ENCODE data around the gene TMEM108.

The TMEM108 gene

GRCh38 chr3:133168025-133168401 lies 129.8 kb downstream of the TMEM108 start:
- no peaks in the 10 kb centered on the region for H3K4me1 ChIP-seq
- H3K36me3 ChIP-seq, result no peaks in the 10 kb centered on the region
- no peaks in the 10 kb centered on the region for H3K9me3 ChIP-seq
- DNase-seq, result no peak
- H3K27me3 ChIP-seq, result no peaks in the 10 kb centered on the region
- H3K4me3 ChIP-seq, result no peak overlapping the region
- intact Hi-C loops (cut with DNase I; ENCODE audit: low total_unique reads), result no loop called here
- TF ChIP-seq CTCF (IDR thresholded peaks at IDR 0.05), result no peak
- H3K27ac ChIP-seq, result no peak overlapping the region

GRCh38 chr3:133169331-133170068 lies 131.3 kb downstream of the TMEM108 start:
- Histone ChIP-seq H3K4me1 (no peaks in the 10 kb centered on the region), H3K27ac (no peak overlapping the region), H3K27me3 (no peaks in the 10 kb centered on the region), H3K9me3 (peaks cover 0 to 9% (median 0%) of the 10 kb centered on the region in 3 donors), H3K36me3 (no peaks in the 10 kb centered on the region), H3K4me3 (no peak overlapping the region)
- intact Hi-C loops (cut with DNase I; ENCODE audit: low total_unique reads), result no loop called here
- no peak for DNase-seq
- no peak for TF ChIP-seq CTCF (IDR thresholded peaks at IDR 0.05)

- Histone ChIP-seq H3K4me1 (no peaks in the 10 kb centered on the region), H3K27me3 (no peaks in the 10 kb centered on the region), H3K27ac (no peak overlapping the region), H3K36me3 (no peaks in the 10 kb centered on the region), H3K4me3 (no peak overlapping the region), H3K9me3 (peaks cover 0 to 9% (median 0%) of the 10 kb centered on the region in 3 donors)
- TF ChIP-seq CTCF (IDR thresholded peaks at IDR 0.05), result no peak
- intact Hi-C loops (cut with DNase I; ENCODE audit: low total_unique reads), result no loop called here
- no peak for DNase-seq
Measured at GRCh38 chr3:133171831-133172230, 133.6 kb downstream of the TMEM108 start.

GRCh38 chr3:133181392-133182150 lies 143.4 kb downstream of the TMEM108 start:
- no peaks in the 10 kb centered on the region for H3K9me3 ChIP-seq
- H3K36me3 ChIP-seq, result no peaks in the 10 kb centered on the region
- no peak overlapping the region for H3K4me3 ChIP-seq
- TF ChIP-seq CTCF (IDR thresholded peaks at IDR 0.05), result no peak
- intact Hi-C loops (cut with DNase I; ENCODE audit: low total_unique reads), result no loop called here
- no peak overlapping the region for H3K27ac ChIP-seq
- no peaks in the 10 kb centered on the region for H3K4me1 ChIP-seq
- DNase-seq, result no peak
- no peaks in the 10 kb centered on the region for H3K27me3 ChIP-seq

GRCh38 chr3:133187870-133188379 lies 149.7 kb downstream of the TMEM108 start:
- no peak overlapping the region for H3K4me3 ChIP-seq
- DNase-seq, result no peak
- no peaks in the 10 kb centered on the region for H3K36me3 ChIP-seq
- H3K27me3 ChIP-seq, result no peaks in the 10 kb centered on the region
- TF ChIP-seq CTCF (IDR thresholded peaks at IDR 0.05), result no peak
- no peak overlapping the region for H3K27ac ChIP-seq
- intact Hi-C loops (cut with DNase I; ENCODE audit: low total_unique reads), result no loop called here
- no peaks in the 10 kb centered on the region for H3K4me1 ChIP-seq
- H3K9me3 ChIP-seq, result no peaks in the 10 kb centered on the region

All from tibial artery (tissue), 4 donors.